Psoas muscle (tissue), 8 donors: ENCODE data around the gene SH3GL3. TPM values are rescaled to one million over a fixed set of nuclear protein-coding genes. Genes with fewer than 3 reads are reported as not detected.

ENCODE experiments used
- ATAC-seq, 4 donors: fragments of 200-7000 bp; cut with Tn5 transposase; one replicate each; pipeline ENCODE4 v1.9.1; 2020; ENCODE audit warnings: moderate library complexity in 3 of 4, mild to moderate bottlenecking in 2 of 4
- DNase-seq, 2 donors: peaks; one replicate each; pipeline ENCODE4 v3.0.0-alpha.2; 2020
- H3K27ac ChIP-seq: fragments of 200-600 bp; one replicate; pipeline ENCODE4 v1.8.0; 2022
- H3K27me3 ChIP-seq, 3 donors: fragments of 200-600 bp in 1 of 3; one replicate each; pipeline versions ENCODE4 v1.6.1 to v1.8.0; 2013 to 2022; ENCODE audit warnings: low read length in 2 of 3, mild to moderate bottlenecking in 2 of 3, moderate library complexity in 1 of 3; ENCODE audit not compliant: insufficient read depth in 3 of 3
- H3K36me3 ChIP-seq, 2 donors: fragments of 200-600 bp in 1 of 2; one replicate each; pipeline versions ENCODE4 v1.6.1 to v1.8.0; 2013 to 2022; ENCODE audit warnings: low read depth in 1 of 2, mild to moderate bottlenecking in 1 of 2, moderate library complexity in 1 of 2; ENCODE audit not compliant: insufficient read depth in 1 of 2
- H3K4me1 ChIP-seq: fragments of 200-600 bp; one replicate; pipeline ENCODE4 v1.8.0; 2022
- H3K4me3 ChIP-seq: fragments of 200-600 bp; one replicate; pipeline ENCODE4 v1.8.0; 2022; ENCODE audit warnings: mild to moderate bottlenecking
- H3K9me3 ChIP-seq: fragments of 200-600 bp; one replicate; pipeline ENCODE4 v1.8.0; 2022
- WGBS, 3 donors: extraction: QIAGEN DNeasy Blood & Tissue Kit; methylation state at CpG; one replicate each; pipeline versions ENCODE4 v1.1.6 to v1.1.7; 2013; 5-methylcytosine and 5-hydroxymethylcytosine counted together
- intact Hi-C, 2 donors: fragments of 100-400 bp; cut with DNase I; formaldehyde crosslinking; loops; one replicate each; pipeline versions ENCODE4 v1.11.0 to v1.14.2; 2022
- polyA plus RNA-seq, 3 donors: library from polyadenylated mRNA; stranded (reverse); fragments of 200-250 nt; gene quantifications; one replicate each; pipeline ENCODE4 v1.2.3, GENCODE V29; 2013
- total RNA-seq, 4 donors: library from RNA; stranded (reverse); fragmentation: NEBNext Ultra II Directional in 2 of 4; extraction: Animal tissue kit (Norgen Biotek cat#: 25700) in 2 of 4; gene quantifications; one replicate each; pipeline versions ENCODE4 v1.2.1 to v1.2.4, GENCODE V29; 2021 to 2023
- TF ChIP-seq, protein P1 (sequence below): fragments of 200-600 bp; IDR thresholded peaks from one replicate; pipeline ENCODE4 v1.8.0; 2022; ENCODE audit warnings: antibody characterized with exemption
- donor health status: healthy with polysubstance abuse.
- donor health status: DM: no; HTN: no; CAD: no; lungs with moderate emphysema.
- donor health status: Bipolar disorder and iron deficiency.
- donor health status: healthy.
- donor health status: DM: yes; HTN: yes; CAD: no.
- donor health status: DM: no; HTN: no; CAD: no.
- donor health status: DM: no; HTN: no; CAD: no.
- donor health status: DM: yes; HTN: yes; CAD: no.

SH3GL3 gene
- total and polyA plus RNA-seq, 7 donors = 0.05 TPM; not detected in 6

DNA sequence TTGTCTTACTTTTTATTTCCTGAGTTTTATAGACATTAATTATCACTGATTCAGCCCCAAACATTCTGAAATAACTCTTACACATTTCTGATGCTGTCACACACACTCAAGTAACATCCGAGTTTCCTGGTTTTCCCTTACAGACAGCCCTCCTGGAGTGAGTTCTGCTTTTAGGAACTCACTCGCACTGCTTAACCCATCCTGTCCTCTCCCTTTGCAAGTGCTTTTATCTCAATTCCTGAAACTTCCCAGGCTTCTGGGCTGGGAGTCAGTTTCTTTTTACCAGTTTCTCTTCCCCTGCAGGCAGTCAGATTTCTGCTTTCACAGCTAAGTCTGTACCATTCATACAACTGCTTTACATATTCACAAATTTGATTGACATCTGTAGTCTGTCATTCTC is 15.6 kb upstream of the SH3GL3 start:
- ATAC-seq (no peak), DNase-seq (no peak)
- H3K4me3 ChIP-seq = no peak overlapping the region
- TF ChIP-seq, protein P1, sequence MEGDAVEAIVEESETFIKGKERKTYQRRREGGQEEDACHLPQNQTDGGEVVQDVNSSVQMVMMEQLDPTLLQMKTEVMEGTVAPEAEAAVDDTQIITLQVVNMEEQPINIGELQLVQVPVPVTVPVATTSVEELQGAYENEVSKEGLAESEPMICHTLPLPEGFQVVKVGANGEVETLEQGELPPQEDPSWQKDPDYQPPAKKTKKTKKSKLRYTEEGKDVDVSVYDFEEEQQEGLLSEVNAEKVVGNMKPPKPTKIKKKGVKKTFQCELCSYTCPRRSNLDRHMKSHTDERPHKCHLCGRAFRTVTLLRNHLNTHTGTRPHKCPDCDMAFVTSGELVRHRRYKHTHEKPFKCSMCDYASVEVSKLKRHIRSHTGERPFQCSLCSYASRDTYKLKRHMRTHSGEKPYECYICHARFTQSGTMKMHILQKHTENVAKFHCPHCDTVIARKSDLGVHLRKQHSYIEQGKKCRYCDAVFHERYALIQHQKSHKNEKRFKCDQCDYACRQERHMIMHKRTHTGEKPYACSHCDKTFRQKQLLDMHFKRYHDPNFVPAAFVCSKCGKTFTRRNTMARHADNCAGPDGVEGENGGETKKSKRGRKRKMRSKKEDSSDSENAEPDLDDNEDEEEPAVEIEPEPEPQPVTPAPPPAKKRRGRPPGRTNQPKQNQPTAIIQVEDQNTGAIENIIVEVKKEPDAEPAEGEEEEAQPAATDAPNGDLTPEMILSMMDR = no peak
- peaks cover 0 to 6% (median 0%) of the 10 kb centered on the region in 3 donors for H3K27me3 ChIP-seq
- 31 to 57% (median 46%) methylated on average over 2 of the region's 2 CpGs for WGBS, 3 donors
- no peaks in the 10 kb centered on the region for H3K4me1 ChIP-seq
- no peaks in the 10 kb centered on the region for H3K36me3 ChIP-seq
- H3K9me3 ChIP-seq = no peaks in the 10 kb centered on the region
- intact Hi-C loops = no loop called here
- H3K27ac ChIP-seq = no peak overlapping the region

DNA sequence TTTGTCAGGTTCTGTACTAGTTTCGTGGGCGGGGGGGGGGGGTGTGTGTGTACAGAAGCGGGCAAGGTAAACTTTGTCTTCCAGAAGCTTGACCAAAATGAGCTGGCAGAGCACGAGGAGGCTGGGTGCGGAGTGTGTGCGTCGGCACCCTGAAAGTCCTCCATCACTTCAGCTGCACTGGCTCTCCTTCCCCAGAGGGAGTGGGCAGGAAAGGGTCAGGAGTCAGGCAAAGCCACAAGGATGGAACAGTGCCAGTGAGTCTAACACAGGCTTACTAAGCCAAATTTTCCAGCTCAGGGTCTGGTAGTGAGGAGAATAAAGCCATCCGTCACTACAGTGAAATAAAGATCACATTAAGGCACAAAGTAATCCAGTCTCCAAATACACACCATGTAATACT is 11.9 kb upstream of the SH3GL3 start:
- Histone ChIP-seq H3K4me1 (no peaks in the 10 kb centered on the region), H3K27ac (no peak overlapping the region), H3K9me3 (no peaks in the 10 kb centered on the region), H3K27me3 (peaks cover 0 to 6% (median 0%) of the 10 kb centered on the region in 3 donors), H3K36me3 (no peaks in the 10 kb centered on the region), H3K4me3 (no peak overlapping the region)
- WGBS, 3 donors = 54 to 72% (median 64%) methylated on average over 7 to 8 of the region's 8 CpGs
- intact Hi-C loops = loop anchor here in 1 of 2 donors (5.0 kb wide), 1 partner anchor 122 kb away; no protein-coding TSS in a partner anchor
- TF ChIP-seq, protein P1 = no peak
- ATAC-seq = no peak
- DNase-seq = no peak

DNA sequence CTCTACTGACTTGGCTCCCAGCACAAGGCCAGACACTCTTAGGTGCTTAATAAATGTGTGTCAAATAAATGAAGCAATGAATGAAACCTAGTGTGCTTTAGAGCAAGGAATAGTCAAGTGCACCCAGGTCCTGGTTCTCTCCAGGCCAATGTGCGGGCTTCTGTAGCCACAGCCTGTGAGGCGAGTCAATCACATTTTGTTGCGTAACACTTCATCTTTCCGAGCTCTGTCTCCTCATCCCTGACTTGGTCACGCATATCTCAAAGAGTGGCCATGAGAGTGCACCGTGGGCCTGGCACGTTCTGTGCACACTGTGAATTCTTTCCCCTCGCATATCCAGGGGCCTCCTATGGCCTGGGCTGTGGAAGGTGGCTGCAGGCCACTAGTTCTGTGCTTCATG is 11.4 kb upstream of the SH3GL3 start:
- H3K27me3 ChIP-seq = peaks cover 0 to 6% (median 0%) of the 10 kb centered on the region in 3 donors
- H3K9me3 ChIP-seq = no peaks in the 10 kb centered on the region
- DNase-seq = no peak
- intact Hi-C loops = loop anchor here in 1 of 2 donors (5.0 kb wide), 1 partner anchor 122 kb away; no protein-coding TSS in a partner anchor
- ATAC-seq = no peak
- H3K4me1 ChIP-seq = no peaks in the 10 kb centered on the region
- 64 to 72% (median 71%) methylated on average over 8 of the region's 8 CpGs for WGBS, 3 donors
- H3K27ac ChIP-seq = no peak overlapping the region
- TF ChIP-seq, protein P1 = no peak
- no peak overlapping the region for H3K4me3 ChIP-seq
- H3K36me3 ChIP-seq = no peaks in the 10 kb centered on the region

DNA sequence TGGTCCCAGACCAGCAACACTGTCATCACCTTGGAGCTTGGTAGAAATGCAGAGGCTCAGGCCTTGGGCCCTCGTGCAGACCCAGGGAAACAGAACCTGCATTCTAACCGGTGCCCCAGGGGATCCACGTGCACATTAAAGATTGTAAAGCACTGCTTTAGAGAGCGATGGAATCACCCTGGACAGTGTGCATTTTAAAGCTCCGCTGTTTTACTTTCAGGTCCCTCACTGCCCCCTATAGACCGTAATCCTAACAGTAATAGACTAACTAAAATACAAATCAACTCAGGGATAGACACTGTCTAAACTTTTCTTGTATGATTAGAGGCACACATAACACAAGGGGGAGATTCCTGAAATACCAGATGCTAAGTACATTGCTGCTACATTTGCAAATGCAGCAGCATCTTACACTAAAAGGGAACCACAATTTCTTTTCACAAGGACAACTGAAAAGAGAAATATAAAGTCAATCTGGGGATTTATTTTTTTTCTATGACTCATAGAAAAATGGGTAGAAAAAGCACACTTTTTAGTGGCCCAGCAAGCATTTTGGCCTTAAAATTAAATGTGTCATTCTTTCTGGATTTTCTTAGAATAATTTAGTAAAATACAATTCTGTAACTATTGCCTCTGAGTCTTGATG is 10.5 kb upstream of the SH3GL3 start:
- peaks cover 0 to 6% (median 0%) of the 10 kb centered on the region in 3 donors for H3K27me3 ChIP-seq
- intact Hi-C loops = loop anchor here in 1 of 2 donors (5.0 kb wide), 1 partner anchor 121 kb away; no protein-coding TSS in a partner anchor
- H3K27ac ChIP-seq = no peak overlapping the region
- 15 to 22% (median 21%) methylated on average over 6 of the region's 6 CpGs for WGBS, 3 donors
- no peaks in the 10 kb centered on the region for H3K36me3 ChIP-seq
- H3K4me3 ChIP-seq = no peak overlapping the region
- no peaks in the 10 kb centered on the region for H3K4me1 ChIP-seq
- ATAC-seq = no peak
- TF ChIP-seq, protein P1 = no peak
- no peak for DNase-seq
- no peaks in the 10 kb centered on the region for H3K9me3 ChIP-seq
